HT1080 (cell line): ENCODE measurements around the gene TAF13. TPM values are rescaled to one million over a fixed set of nuclear protein-coding genes. Genes with fewer than 3 reads are reported as not detected.

ENCODE experiments used
- DNase-seq: peaks from one replicate; pipeline ENCODE4 v3.0.0-alpha.2; 2015; ENCODE audit warnings: low read depth
- polyA plus RNA-seq, 2 experiments: library from polyadenylated mRNA; depleted of rRNA; stranded (reverse); fragments of >200 nt; gene quantifications; 2 replicates each; pipeline ENCODE4 v1.2.3, GENCODE V29; 2015
- total RNA-seq: library from RNA; depleted of rRNA; stranded (reverse); fragments of >200 nt; shearing (Covaris generic); gene quantifications from 2 replicates; pipeline ENCODE4 v1.2.3, GENCODE V29; 2014; rRNA removed

Gene TAF13
- 52.5 and 60.0 TPM in 2 replicates for total RNA-seq
- polyA plus RNA-seq (2015; cell fraction: cytosol; rRNA removed), result 90.6 and 109 TPM in 2 replicates
- polyA plus RNA-seq (2015; cell fraction: nucleus; rRNA removed), result 30.2 and 36.1 TPM in 2 replicates

GRCh38 chr1:109075531-109076490, at the start of gene TAF13:
Gene TAF13, minus strand, starts transcription at chr1:109076003. Its CDS starts 56 bp downstream, at chr1:109075947.
- DNase-seq, result peak; percentile 94

- DNase-seq, result no peak
Measured at GRCh38 chr1:109120356-109120755, 44.6 kb upstream of the TAF13 start.

- no peak for DNase-seq
Measured at GRCh38 chr1:109118089-109118488, 42.3 kb upstream of the TAF13 start.

- DNase-seq, result no peak
Measured at GRCh38 chr1:109116286-109116685, 40.5 kb upstream of the TAF13 start.

- DNase-seq, result no peak
Measured at GRCh38 chr1:109115685-109116084, 39.9 kb upstream of the TAF13 start.

- DNase-seq, result no peak
Measured at GRCh38 chr1:109114342-109114674, 38.5 kb upstream of the TAF13 start.

GRCh38 chr1:109113590-109114341, 38.0 kb upstream of the TAF13 start, which contains the start of gene ELAPOR1:
Gene ELAPOR1, plus strand, starts transcription at chr1:109114115. Its CDS starts 69 bp downstream, at chr1:109114184.
- no peak for DNase-seq

- DNase-seq, result peak; percentile 77
Measured at GRCh38 chr1:109112652-109113285, 37.0 kb upstream of the TAF13 start.

GRCh38 chr1:109112056-109112651, 36.4 kb upstream of the TAF13 start:
- peak; percentile 36 for DNase-seq

GRCh38 chr1:109111386-109112055, 35.7 kb upstream of the TAF13 start:
- no peak for DNase-seq

- no peak for DNase-seq
Measured at GRCh38 chr1:109109906-109110305, 34.1 kb upstream of the TAF13 start.

GRCh38 chr1:109107785-109108184, 32.0 kb upstream of the TAF13 start:
- no peak for DNase-seq

- no peak for DNase-seq
Measured at GRCh38 chr1:109105881-109106280, 30.1 kb upstream of the TAF13 start.

- no peak for DNase-seq
Measured at GRCh38 chr1:109104364-109105151, 28.8 kb upstream of the TAF13 start.

GRCh38 chr1:109099938-109100773, 24.4 kb upstream of the TAF13 start:
- DNase-seq, result peak; percentile 94

GRCh38 chr1:109096120-109096519, 20.3 kb upstream of the TAF13 start:
- no peak for DNase-seq

- DNase-seq, result no peak
Measured at GRCh38 chr1:109095631-109096030, 19.8 kb upstream of the TAF13 start.

- DNase-seq, result no peak
Measured at GRCh38 chr1:109094871-109095270, 19.1 kb upstream of the TAF13 start.

GRCh38 chr1:109094377-109094803, 18.6 kb upstream of the TAF13 start:
- no peak for DNase-seq
